Panc1 (cell line): ENCODE measurements around the gene SAMD1. TPM values are rescaled to one million over a fixed set of nuclear protein-coding genes. Genes with fewer than 3 reads are reported as not detected.
A peak's percentile ranks its signal among the peaks of the same experiment; 100 is the strongest.

ENCODE experiments used
- ATAC-seq: fragments of 200-7000 bp; cut with Tn5 transposase; 2 replicates; pipeline ENCODE4 v1.9.1; 2020; ENCODE audit warnings: mild to moderate bottlenecking, moderate library complexity
- BruUV-seq: library from RNA; stranded (reverse); fragments of 400-500 nt; replicated peaks from 2 replicates; lab custom pipeline; 2021; lab: Mats Ljungman, UMichigan
- CTCF ChIA-PET: fragments of 300-600 bp; sonication (Branson Sonifier 250); formaldehyde crosslinking; loops from one replicate; lab custom pipeline; 2022; ENCODE audit warnings: antibody characterized with exemption; lab: Charles Lee
- POLR2A ChIA-PET: fragments of 300-600 bp; sonication (Branson Sonifier 250); formaldehyde crosslinking; loops from one replicate; lab custom pipeline; 2022; ENCODE audit warnings: antibody characterized with exemption; lab: Charles Lee
- DNase-seq: peaks from one replicate; pipeline ENCODE4 v3.0.0-alpha.2; 2010; ENCODE audit warnings: low read depth, low spot score
- H3K27ac ChIP-seq: 2 replicates; pipeline ENCODE4 v1.5.1; 2011; ENCODE audit warnings: mild to moderate bottlenecking, low read length, inconsistent platforms
- H3K27me3 ChIP-seq: fragments of 200-500 bp; sonication (Bioruptor generic); 2 replicates; pipeline ENCODE4 v1.6.0; 2014; ENCODE audit warnings: low read length, inconsistent platforms; ENCODE audit not compliant: control insufficient read depth, insufficient read depth
- H3K36me3 ChIP-seq: fragments of 200-500 bp; sonication (Bioruptor generic); 2 replicates; pipeline ENCODE4 v1.5.1; 2014; ENCODE audit warnings: inconsistent platforms, mild to moderate bottlenecking, low read length, moderate library complexity; ENCODE audit not compliant: control insufficient read depth, insufficient read depth
- H3K4me1 ChIP-seq: 2 replicates; pipeline ENCODE4 v1.5.1; 2011; ENCODE audit warnings: inconsistent platforms, mild to moderate bottlenecking, low read length, moderate library complexity; ENCODE audit not compliant: control insufficient read depth, insufficient read depth
- H3K4me3 ChIP-seq, 2 experiments: 2 replicates each; pipeline ENCODE4 v1.5.1; 2011 to 2012; ENCODE audit warnings: low read depth in 2 of 2, low read length in 2 of 2, mild to moderate bottlenecking in 2 of 2, inconsistent platforms in 1 of 2, moderate library complexity in 1 of 2
- H3K9me3 ChIP-seq: fragments of 200-500 bp; sonication (Bioruptor generic); 2 replicates; pipeline ENCODE4 v1.5.1; 2014; ENCODE audit warnings: low read depth, mild to moderate bottlenecking, inconsistent platforms, low read length, moderate library complexity; ENCODE audit not compliant: control insufficient read depth, insufficient read depth
- REST ChIP-seq, 2 experiments: IDR thresholded peaks; 2 replicates each; pipeline ENCODE4 v1.6.1; 2011 to 2012; ENCODE audit warnings: low read depth in 2 of 2, control low read depth in 1 of 2, low read length in 1 of 2, mild to moderate bottlenecking in 1 of 2, moderate library complexity in 1 of 2; ENCODE audit not compliant: insufficient read depth in 1 of 2
- SIN3A ChIP-seq: IDR thresholded peaks from 2 replicates; pipeline ENCODE4 v1.6.1; 2012; ENCODE audit warnings: low read depth, mild to moderate bottlenecking, low read length, moderate library complexity, borderline replicate concordance; ENCODE audit not compliant: insufficient read depth
- in situ Hi-C: cut with HindIII; loops from 2 replicates; pipeline ENCODE4 v1.10.0; 2016; ENCODE audit warnings: low sequenced_read_pairs, low pct_unique_long_range_greater_than_20kb
- intact Hi-C: fragments of 100-400 bp; cut with micrococcal nuclease; formaldehyde crosslinking; loops from one replicate; pipeline ENCODE4 v1.10.0; 2022; ENCODE audit not compliant: unreplicated experiment
- total RNA-seq: library from RNA; stranded (reverse); gene quantifications from one replicate; pipeline ENCODE4 v1.2.1, GENCODE V29; 2021; ENCODE audit not compliant: unreplicated experiment
- TF ChIP-seq, protein P1 (sequence below): fragments of 450-650 bp; IDR thresholded peaks from 2 replicates; pipeline ENCODE4 v1.5.1; 2017; ENCODE audit warnings: mild to moderate bottlenecking

The SAMD1 gene
- total RNA-seq, 1 experiment from 2014 or later, result 82.0 TPM

GRCh38 chr19:14091081-14091812, 696 bp upstream of the SAMD1 start:
- no TSS peak for BruUV-seq
- ChIA-PET CTCF (no interaction called here), POLR2A (no interaction called here)
- TF ChIP-seq REST (IDR thresholded peaks at IDR 0.05; ENCODE audit: insufficient read depth in 1 of 2, low read depth in 2 of 2, low read length in 1 of 2) (no peak), SIN3A (peak; percentile 33; the same call in 1 of the 2 replicates)
- TF ChIP-seq, protein P1, sequence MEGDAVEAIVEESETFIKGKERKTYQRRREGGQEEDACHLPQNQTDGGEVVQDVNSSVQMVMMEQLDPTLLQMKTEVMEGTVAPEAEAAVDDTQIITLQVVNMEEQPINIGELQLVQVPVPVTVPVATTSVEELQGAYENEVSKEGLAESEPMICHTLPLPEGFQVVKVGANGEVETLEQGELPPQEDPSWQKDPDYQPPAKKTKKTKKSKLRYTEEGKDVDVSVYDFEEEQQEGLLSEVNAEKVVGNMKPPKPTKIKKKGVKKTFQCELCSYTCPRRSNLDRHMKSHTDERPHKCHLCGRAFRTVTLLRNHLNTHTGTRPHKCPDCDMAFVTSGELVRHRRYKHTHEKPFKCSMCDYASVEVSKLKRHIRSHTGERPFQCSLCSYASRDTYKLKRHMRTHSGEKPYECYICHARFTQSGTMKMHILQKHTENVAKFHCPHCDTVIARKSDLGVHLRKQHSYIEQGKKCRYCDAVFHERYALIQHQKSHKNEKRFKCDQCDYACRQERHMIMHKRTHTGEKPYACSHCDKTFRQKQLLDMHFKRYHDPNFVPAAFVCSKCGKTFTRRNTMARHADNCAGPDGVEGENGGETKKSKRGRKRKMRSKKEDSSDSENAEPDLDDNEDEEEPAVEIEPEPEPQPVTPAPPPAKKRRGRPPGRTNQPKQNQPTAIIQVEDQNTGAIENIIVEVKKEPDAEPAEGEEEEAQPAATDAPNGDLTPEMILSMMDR, result peak; percentile 63
- Histone ChIP-seq H3K36me3 (no peaks in the 10 kb centered on the region; the same call in 1 of the 2 replicates), H3K27me3 (no peaks in the 10 kb centered on the region), H3K27ac (peak overlapping the region; percentile 89), H3K9me3 (peaks cover 3% of the 10 kb centered on the region; the same call in 1 of the 2 replicates), H3K4me3 (peak overlapping the region; percentile 64 to 66), H3K4me1 (peaks cover 4% of the 10 kb centered on the region)
- intact Hi-C loops, result no loop called here
- peak; percentile 88 for ATAC-seq
- in situ Hi-C loops, result no loop called here
- no peak for DNase-seq

DNA sequence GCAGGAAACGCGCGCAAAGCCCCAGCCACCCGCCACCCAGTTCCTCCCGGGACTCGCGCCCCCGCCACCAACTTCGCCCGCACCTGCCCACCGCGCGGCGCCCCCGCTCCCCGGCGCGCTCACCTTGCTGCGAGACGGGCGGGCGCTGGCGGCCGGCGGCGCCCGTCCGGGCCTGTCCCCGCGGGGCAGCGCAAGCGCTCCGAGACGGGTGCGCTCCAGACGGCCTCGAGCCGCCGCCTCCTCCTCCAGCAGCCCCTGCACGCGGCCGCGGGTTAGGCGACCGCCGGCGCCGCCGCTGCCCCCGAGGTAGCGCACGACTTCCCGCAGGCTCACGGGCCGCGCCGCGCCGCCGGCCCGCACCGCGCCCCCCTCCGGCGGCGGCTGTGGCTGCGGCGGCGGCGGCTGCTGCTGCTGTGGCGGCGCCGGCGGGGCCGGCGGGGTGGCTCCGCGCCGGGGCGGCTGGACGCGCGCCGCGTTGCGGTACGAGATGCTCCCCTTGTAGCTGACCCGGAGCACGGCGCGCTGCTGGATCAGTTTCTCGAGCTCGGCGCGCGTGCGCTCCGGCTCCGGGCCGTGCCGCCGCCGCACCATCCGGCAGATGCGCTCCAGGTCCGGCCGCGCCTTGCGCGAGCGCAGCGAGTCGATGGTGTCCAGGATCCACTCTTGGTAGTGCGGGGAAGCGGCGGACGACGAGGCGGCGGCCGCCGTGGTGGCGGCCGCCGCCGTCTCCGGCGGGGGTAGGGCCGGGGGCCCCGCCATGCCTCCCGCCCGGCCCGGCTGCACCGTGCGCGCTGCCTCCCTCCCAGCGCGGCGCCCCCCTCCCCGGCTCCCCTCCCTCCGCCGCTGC, 666 bp downstream of the SAMD1 start:
- peaks cover 4% of the 10 kb centered on the region for H3K4me1 ChIP-seq
- no peaks in the 10 kb centered on the region; the same call in 1 of the 2 replicates for H3K36me3 ChIP-seq
- peak overlapping the region; percentile 50 to 51 for H3K4me3 ChIP-seq
- POLR2A ChIA-PET, result interaction anchor here (0.6 kb wide), 1 partner anchor 252 kb away, joined by 4 read pairs; no protein-coding TSS in a partner anchor
- no TSS peak for BruUV-seq
- ATAC-seq (peak; percentile 44), DNase-seq (no peak)
- TF ChIP-seq SIN3A, result no peak
- TF ChIP-seq REST (IDR thresholded peaks at IDR 0.05; ENCODE audit: insufficient read depth in 1 of 2, low read depth in 2 of 2, low read length in 1 of 2), result no peak
- TF ChIP-seq, protein P1, result peak; percentile 44; the same call in 1 of the 2 replicates
- H3K27ac ChIP-seq, result no peak overlapping the region
- peaks cover 3% of the 10 kb centered on the region; the same call in 1 of the 2 replicates for H3K9me3 ChIP-seq
- in situ Hi-C loops, result no loop called here
- CTCF ChIA-PET, result interaction anchor here (0.7 kb wide), 1 partner anchor 24 kb away, joined by 7 read pairs; no protein-coding TSS in a partner anchor
- H3K27me3 ChIP-seq, result no peaks in the 10 kb centered on the region
- intact Hi-C loops, result no loop called here
